ENCODE measurements around the gene ZNF580. TPM values are rescaled to one million over a fixed set of nuclear protein-coding genes. Genes with fewer than 3 reads are reported as not detected.

The ZNF580 gene
- total and polyA plus RNA-seq, 9 donors: 14.5 to 70.6 (median 59.4) TPM

DNA sequence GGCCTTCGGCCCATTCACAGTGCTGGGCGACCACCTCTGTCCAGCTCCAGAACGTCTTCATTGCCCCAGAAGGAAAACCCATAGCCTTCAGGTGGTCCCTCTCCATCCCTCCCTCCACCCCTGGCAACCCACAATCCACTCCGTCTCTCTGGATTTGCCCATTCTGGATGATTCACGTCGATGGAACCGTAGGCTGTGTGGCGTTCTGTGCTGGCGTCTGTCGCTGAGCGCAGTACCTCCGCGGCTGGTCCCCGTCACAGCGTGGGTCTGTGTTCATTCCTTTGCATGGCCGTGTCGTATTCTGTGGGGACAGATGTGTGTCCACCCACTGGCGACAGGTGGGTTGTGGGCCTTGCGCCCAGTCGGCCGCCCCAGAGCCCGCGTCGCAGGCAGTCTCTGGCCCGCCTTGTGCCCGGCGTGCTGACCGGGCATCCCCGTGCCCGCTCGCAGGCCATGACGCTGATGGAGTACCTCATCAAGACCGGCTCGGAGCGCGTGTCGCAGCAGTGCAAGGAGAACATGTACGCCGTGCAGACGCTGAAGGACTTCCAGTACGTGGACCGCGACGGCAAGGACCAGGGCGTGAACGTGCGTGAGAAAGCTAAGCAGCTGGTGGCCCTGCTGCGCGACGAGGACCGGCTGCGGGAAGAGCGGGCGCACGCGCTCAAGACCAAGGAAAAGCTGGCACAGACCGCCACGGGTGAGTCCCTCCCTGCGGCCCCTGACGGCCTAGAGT lies 44.3 kb downstream of the ZNF580 start:
- WGBS, 3 donors: 92 to 94% (median 93%) methylated on average over 60 of the region's 60 CpGs
- TF ChIP-seq POLR2A (IDR thresholded peaks at IDR 0.05): no peak
- no peak for TF ChIP-seq EP300 (IDR thresholded peaks at IDR 0.05)
- TF ChIP-seq, protein P1, sequence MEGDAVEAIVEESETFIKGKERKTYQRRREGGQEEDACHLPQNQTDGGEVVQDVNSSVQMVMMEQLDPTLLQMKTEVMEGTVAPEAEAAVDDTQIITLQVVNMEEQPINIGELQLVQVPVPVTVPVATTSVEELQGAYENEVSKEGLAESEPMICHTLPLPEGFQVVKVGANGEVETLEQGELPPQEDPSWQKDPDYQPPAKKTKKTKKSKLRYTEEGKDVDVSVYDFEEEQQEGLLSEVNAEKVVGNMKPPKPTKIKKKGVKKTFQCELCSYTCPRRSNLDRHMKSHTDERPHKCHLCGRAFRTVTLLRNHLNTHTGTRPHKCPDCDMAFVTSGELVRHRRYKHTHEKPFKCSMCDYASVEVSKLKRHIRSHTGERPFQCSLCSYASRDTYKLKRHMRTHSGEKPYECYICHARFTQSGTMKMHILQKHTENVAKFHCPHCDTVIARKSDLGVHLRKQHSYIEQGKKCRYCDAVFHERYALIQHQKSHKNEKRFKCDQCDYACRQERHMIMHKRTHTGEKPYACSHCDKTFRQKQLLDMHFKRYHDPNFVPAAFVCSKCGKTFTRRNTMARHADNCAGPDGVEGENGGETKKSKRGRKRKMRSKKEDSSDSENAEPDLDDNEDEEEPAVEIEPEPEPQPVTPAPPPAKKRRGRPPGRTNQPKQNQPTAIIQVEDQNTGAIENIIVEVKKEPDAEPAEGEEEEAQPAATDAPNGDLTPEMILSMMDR (IDR thresholded peaks at IDR 0.05): no peak
- peak in 1 of 5 donors; percentile 22 for DNase-seq

GRCh38 chr19:55685776-55686175 lies 45.0 kb downstream of the ZNF580 start:
- 90 to 98% (median 90%) methylated on average over 6 of the region's 6 CpGs for WGBS, 3 donors
- Histone ChIP-seq H3K9me3 (no peaks in the 10 kb centered on the region), H3K4me1 (ENCODE audit: insufficient read depth) (peaks cover 8% of the 10 kb centered on the region), H3K4me3 (no peak overlapping the region), H3K27me3 (no peaks in the 10 kb centered on the region), H3K36me3 (no peaks in the 10 kb centered on the region), H3K27ac (no peak overlapping the region)
- TF ChIP-seq, protein P1 (IDR thresholded peaks at IDR 0.05): no peak
- TF ChIP-seq POLR2A (IDR thresholded peaks at IDR 0.05) (no peak), EP300 (IDR thresholded peaks at IDR 0.05) (no peak)
- no peak for DNase-seq
- intact Hi-C loops (cut with DNase I): no loop called here

More for the DNA sequence above, 44.3 kb downstream of the ZNF580 start:
- intact Hi-C loops (cut with DNase I): no loop called here
- no peaks in the 10 kb centered on the region for H3K36me3 ChIP-seq
- H3K27ac ChIP-seq: no peak overlapping the region
- no peaks in the 10 kb centered on the region for H3K9me3 ChIP-seq
- no peak overlapping the region for H3K4me3 ChIP-seq
- peaks cover 15% of the 10 kb centered on the region for H3K4me1 ChIP-seq (ENCODE audit: insufficient read depth)
- no peaks in the 10 kb centered on the region for H3K27me3 ChIP-seq

DNA sequence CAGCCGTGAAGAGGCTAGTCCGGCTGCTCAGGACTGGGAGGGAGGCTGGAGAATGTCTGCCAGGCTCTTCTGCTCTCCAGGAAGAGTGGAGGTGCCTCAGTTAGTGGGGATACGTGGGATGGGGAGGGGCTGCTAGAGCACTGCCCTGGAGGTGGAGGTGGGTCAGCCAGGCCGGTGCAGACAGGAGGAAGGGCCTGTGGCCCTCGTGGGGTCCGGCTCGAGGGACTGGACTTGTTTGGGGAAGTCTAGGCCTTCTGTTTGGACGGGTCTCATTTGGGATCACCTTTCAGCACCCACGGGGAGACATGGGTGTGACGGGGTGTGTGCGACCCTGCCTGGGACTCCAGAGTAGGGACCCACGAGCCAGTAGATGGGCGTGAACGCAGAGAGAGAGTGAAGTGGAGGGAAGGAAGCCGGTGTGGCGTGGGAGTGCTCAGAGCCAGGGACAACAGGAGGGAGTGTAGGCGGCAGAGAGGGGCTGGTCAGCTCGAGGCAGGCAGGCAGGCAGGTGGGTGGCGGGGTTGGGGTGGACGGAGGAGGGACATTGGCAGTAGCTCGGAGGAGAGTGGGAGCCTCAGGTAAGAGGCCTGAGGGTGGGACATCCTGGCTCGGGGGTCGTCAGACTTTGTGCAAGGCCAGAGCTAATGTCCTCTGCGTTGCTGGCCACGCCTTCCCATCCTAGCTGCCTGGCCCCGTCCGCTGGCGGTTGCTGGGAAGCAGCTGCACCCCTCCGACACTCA lies 45.7 kb downstream of the ZNF580 start:
- Histone ChIP-seq H3K27me3 (no peaks in the 10 kb centered on the region), H3K4me1 (ENCODE audit: insufficient read depth) (peaks cover 3% of the 10 kb centered on the region), H3K4me3 (no peak overlapping the region), H3K27ac (no peak overlapping the region), H3K36me3 (no peaks in the 10 kb centered on the region), H3K9me3 (no peaks in the 10 kb centered on the region)
- TF ChIP-seq EP300 (IDR thresholded peaks at IDR 0.05): no peak
- TF ChIP-seq POLR2A (IDR thresholded peaks at IDR 0.05): no peak
- TF ChIP-seq, protein P1 (IDR thresholded peaks at IDR 0.05): no peak
- intact Hi-C loops (cut with DNase I): no loop called here
- DNase-seq: peak in 1 of 5 donors; percentile 8
- 71 to 79% (median 78%) methylated on average over 29 of the region's 29 CpGs for WGBS, 3 donors

DNA sequence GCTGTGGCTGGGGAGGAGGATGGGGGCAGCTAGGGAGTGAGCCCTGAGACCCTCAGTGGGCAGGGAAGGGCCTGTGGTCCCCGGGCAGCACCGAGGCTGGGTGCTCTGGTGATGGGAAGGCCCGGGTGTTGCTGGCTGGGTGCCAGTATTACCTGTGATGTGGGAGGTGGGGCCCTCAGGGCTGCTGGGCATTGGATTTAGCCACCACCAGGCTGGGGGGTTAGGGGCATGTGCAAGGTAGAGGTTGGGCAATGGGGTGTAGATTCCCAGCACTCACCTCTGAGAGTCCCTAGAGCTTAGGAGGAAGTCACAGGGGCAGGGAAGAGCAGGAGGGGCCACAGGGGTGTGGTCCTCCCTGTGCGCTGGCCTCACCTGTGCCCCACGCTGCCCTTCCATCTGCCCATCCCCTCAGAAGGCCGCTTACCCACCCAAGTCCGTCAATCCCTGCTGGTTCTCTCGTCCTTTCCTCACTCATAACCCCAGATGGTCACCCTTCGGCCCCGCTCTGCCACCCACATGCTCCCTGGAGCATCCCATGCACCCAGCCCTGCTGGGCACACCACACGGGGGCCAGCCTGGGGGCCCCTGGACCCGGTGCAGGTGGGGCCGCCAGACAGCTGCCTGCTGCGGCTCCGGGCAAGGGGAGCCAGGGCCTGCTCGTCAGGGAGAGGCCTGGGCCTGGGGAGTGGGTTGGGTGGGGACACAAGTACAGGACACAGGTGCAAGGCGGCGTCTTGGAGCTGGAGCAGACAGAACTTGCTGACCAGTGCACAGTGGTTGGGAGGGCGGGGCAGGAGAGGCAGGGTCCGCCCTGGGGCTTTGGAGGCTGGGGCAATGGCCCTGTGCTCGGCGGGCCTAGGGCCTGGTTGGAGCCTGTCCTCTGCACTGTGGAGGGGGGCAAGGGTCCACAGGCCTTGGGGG lies 46.7 kb downstream of the ZNF580 start:
- DNase-seq: peak in 2 of 5 donors; percentile 26 to 42
- TF ChIP-seq, protein P1 (IDR thresholded peaks at IDR 0.05): no peak
- TF ChIP-seq EP300 (IDR thresholded peaks at IDR 0.05): no peak
- no peak for TF ChIP-seq POLR2A (IDR thresholded peaks at IDR 0.05)
- 86 to 88% (median 87%) methylated on average over 22 of the region's 22 CpGs for WGBS, 3 donors
- H3K27ac ChIP-seq: no peak overlapping the region
- no peaks in the 10 kb centered on the region for H3K4me1 ChIP-seq (ENCODE audit: insufficient read depth)
- no peaks in the 10 kb centered on the region for H3K36me3 ChIP-seq
- H3K27me3 ChIP-seq: no peaks in the 10 kb centered on the region
- intact Hi-C loops (cut with DNase I): no loop called here
- no peaks in the 10 kb centered on the region for H3K9me3 ChIP-seq
- no peak overlapping the region for H3K4me3 ChIP-seq

All from ovary (tissue), 9 donors.